Measurements from ENCODE around the gene WDR33. TPM values are rescaled to one million over a fixed set of nuclear protein-coding genes. Genes with fewer than 3 reads are reported as not detected.

WDR33 gene
- total and polyA plus RNA-seq, 10 of the 15 experiments (the other 5 are each of a cell fraction or from before 2014, with no cell fraction given), result 29.2 to 73.8 (median 45.6) TPM

DNA sequence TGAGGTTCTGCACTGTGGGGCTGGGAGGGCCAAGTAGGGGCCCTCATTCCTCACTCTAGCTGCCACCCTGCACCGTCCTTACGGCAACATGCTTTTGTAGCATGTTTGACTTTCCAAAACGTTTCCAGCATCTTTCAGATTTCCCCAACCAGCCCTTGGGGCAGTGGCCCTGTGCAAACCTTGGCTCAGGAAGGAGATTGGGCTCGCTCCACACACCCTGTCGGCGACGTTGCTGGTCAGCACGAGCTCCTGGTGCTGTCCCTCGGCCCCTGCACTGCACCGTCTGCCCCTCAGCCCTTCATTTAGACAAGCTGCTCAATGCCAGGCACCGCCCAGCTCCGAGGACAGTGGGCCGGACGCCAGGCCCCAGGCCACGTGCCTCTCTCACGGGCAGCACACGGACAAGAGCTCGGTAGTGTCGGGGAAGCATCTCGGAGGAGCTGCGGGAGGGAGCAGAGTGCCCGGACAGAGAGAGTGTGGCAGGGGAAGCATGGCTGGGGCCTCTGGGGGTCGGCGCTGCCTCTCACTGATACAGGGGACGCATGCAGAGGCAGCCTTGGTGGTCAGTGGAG lies 158.1 kb downstream of the WDR33 start (continued):
- TF ChIP-seq, protein P1, sequence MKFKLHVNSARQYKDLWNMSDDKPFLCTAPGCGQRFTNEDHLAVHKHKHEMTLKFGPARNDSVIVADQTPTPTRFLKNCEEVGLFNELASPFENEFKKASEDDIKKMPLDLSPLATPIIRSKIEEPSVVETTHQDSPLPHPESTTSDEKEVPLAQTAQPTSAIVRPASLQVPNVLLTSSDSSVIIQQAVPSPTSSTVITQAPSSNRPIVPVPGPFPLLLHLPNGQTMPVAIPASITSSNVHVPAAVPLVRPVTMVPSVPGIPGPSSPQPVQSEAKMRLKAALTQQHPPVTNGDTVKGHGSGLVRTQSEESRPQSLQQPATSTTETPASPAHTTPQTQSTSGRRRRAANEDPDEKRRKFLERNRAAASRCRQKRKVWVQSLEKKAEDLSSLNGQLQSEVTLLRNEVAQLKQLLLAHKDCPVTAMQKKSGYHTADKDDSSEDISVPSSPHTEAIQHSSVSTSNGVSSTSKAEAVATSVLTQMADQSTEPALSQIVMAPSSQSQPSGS (IDR thresholded peaks at IDR 0.05; ENCODE audit: low read length), result no peak

DNA sequence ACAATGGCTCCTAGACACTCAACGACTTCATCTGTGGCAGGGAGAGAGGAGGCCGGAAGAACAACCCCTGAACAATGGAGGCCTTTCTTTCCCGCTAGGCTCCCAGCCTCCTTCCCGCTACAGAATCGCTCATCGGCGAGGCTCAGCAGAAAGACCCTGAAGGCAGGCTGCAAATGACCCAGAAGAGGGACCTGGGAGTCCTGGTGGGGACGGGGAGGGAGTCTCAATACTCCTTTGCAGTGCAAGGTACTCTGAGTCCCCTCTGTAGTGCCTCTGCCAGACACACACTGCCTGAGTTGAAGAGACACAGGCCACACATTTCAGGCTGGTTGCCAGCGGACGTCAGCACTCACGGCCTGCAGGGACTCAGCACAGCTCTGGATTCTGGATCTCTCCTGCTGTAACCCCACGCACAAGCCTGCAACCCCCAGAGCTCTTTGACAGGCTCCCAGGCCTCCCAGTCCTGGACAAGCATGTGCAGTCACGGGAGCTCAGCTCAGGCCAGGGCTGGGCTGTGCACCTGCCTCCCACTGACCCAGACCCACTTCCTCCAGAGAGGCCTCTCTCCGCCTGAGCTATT lies 158.9 kb downstream of the WDR33 start:
- POLR2A ChIA-PET, result interaction anchor here (0.5 kb wide), 2 partner anchors 309 to 576 kb away, joined by 3 to 9 read pairs; no protein-coding TSS in a partner anchor
- no peaks in the 10 kb centered on the region for H3K4me1 ChIP-seq (ENCODE audit: control insufficient read depth, insufficient read depth, low read length)
- no peak overlapping the region for H3K9ac ChIP-seq (ENCODE audit: control insufficient read depth, insufficient read depth, low read length)

More for the DNA sequence above, 158.9 kb downstream of the WDR33 start:
- CTCF ChIA-PET, result interaction anchor here (0.7 to 8.3 kb wide), 5 partner anchors 13 to 77 kb away, joined by 3 to 90 read pairs (median 3); no protein-coding TSS in a partner anchor
- 52% methylated on average over 14 of the region's 14 CpGs for WGBS (ENCODE audit: insufficient coverage, insufficient replicate concordance, low lambda C conversion rate, missing lambda C conversion rate)
- RAD21 ChIA-PET (ENCODE audit: unreplicated experiment), result interaction anchor here (3.1 kb wide), 1 partner anchor 61 kb away, joined by 12 read pairs; no protein-coding TSS in a partner anchor
- FAIRE-seq, result no peak
- in situ Hi-C loops (cut with MboI) (no loop called here), intact Hi-C loops (cut with micrococcal nuclease; ENCODE audit: unreplicated experiment) (no loop called here)
- BruUV-seq (replicated peaks), result no TSS peak
- no peak for DNase-seq (ENCODE audit: low read depth, low spot score)
- Histone ChIP-seq H3K79me2 (ENCODE audit: control insufficient read depth, insufficient read depth, low read length) (no peaks in the 10 kb centered on the region), H3K27ac (ENCODE audit: control insufficient read depth, insufficient read depth) (no peak overlapping the region), H4K20me1 (ENCODE audit: control insufficient read depth, insufficient read depth) (no peaks in the 10 kb centered on the region), H2AFZ (ENCODE audit: control insufficient read depth, low read depth, low read length) (no peak overlapping the region), H3K4me2 (ENCODE audit: control insufficient read depth, insufficient read depth) (no peak overlapping the region), H3K27me3 (replicated peaks in 1 of 2; ENCODE audit: control insufficient read depth in 2 of 2, insufficient read depth in 2 of 2, low read length in 1 of 2) (no peaks in the 10 kb centered on the region), H3K4me3 (no peak overlapping the region), H3K9me3 (replicated peaks; ENCODE audit: control insufficient read depth, insufficient read depth, low read length) (no peaks in the 10 kb centered on the region), H3K36me3 (ENCODE audit: control insufficient read depth in 2 of 2, insufficient read depth in 2 of 2, low read length in 1 of 2) (no peaks in the 10 kb centered on the region)
- TF ChIP-seq ATF7 (IDR thresholded peaks at IDR 0.05; ENCODE audit: low read depth), result no peak
- TF ChIP-seq EGR1 (IDR thresholded peaks at IDR 0.05; ENCODE audit: borderline replicate concordance in 1 of 2, low read depth in 2 of 2, low read length in 2 of 2), result no peak
- no peak for TF ChIP-seq MTA3 (IDR thresholded peaks at IDR 0.05; ENCODE audit: borderline replicate concordance, low read length)
- peak in 1 of 2 experiments; percentile 16; a peak in 1 of 4 replicates for TF ChIP-seq BHLHE40 (IDR thresholded peaks at IDR 0.05; ENCODE audit: borderline replicate concordance in 1 of 2, low read depth in 2 of 2, low read length in 1 of 2)
- no peak for TF ChIP-seq SUPT20H (IDR thresholded peaks at IDR 0.05; ENCODE audit: borderline replicate concordance, control insufficient read depth, low read depth, low read length)
- no peak for TF ChIP-seq JUND (IDR thresholded peaks at IDR 0.05; ENCODE audit: low read depth, low read length)
- no peak for TF ChIP-seq SP1 (IDR thresholded peaks at IDR 0.05; ENCODE audit: low read depth, low read length)
- peak; percentile 13; the same call in 1 of the 3 replicates for ATAC-seq
- SMC1A ChIA-PET (ENCODE audit: uncharacterized antibody, unreplicated experiment), result interaction anchor here (1.0 to 4.6 kb wide), 2 partner anchors 13 to 61 kb away, joined by 3 to 26 read pairs; no protein-coding TSS in a partner anchor
